HEK293 (cell line): ENCODE data around the gene CRYBB2.
A peak's percentile ranks its signal among the peaks of the same experiment; 100 is the strongest.

Experiments used
- CTCF ChIA-PET: fragments of 350-600 bp; formaldehyde crosslinking; extraction: SDS; loops from one replicate; lab custom pipeline; 2021; ENCODE audit warnings: antibody characterized with exemption; lab: Yijun Ruan, JAX
- POLR2A ChIA-PET: fragments of 300-600 bp; formaldehyde crosslinking; extraction: SDS; loops from one replicate; lab custom pipeline; 2020; ENCODE audit warnings: antibody characterized with exemption, inconsistent platforms; lab: Yijun Ruan, JAX
- H3K27ac ChIP-seq: fragments of 200-500 bp; sonication (Bioruptor generic); 2 replicates; pipeline ENCODE4 v1.5.1; 2014; ENCODE audit warnings: low read depth, low read length, control low read depth, inconsistent platforms; ENCODE audit errors: extremely low read depth
- H3K36me3 ChIP-seq, 2 experiments: fragments of 200-500 bp in 1 of 2; sonication (Bioruptor generic) in 1 of 2; 1 replicate in 1 of 2; 2 replicates in 1 of 2; pipeline ENCODE4 v1.5.1; 2014 to 2017; ENCODE audit warnings: inconsistent platforms in 2 of 2, low read length in 2 of 2; ENCODE audit not compliant: control insufficient read depth in 2 of 2, insufficient read depth in 1 of 2
- H3K4me1 ChIP-seq: fragments of 200-500 bp; sonication (Bioruptor generic); 2 replicates; pipeline ENCODE4 v1.5.1; 2014; ENCODE audit warnings: mild to moderate bottlenecking, low read length, inconsistent platforms; ENCODE audit not compliant: control insufficient read depth, insufficient read depth
- H3K4me3 ChIP-seq: 2 replicates; pipeline ENCODE4 v1.5.1; 2011; ENCODE audit warnings: low read depth, mild to moderate bottlenecking, control low read depth, low read length, moderate library complexity
- H3K9me3 ChIP-seq: fragments of 200-500 bp; sonication (Bioruptor generic); 2 replicates; pipeline ENCODE4 v1.5.1; 2014; ENCODE audit warnings: low read depth, low read length, inconsistent platforms; ENCODE audit not compliant: control insufficient read depth, insufficient read depth
- BCL11B ChIP-seq: fragments of 450-650 bp; formaldehyde crosslinking; IDR thresholded peaks from 2 replicates; pipeline ENCODE4 v1.5.1; 2016; ENCODE audit warnings: low read depth, missing biosample characterization, missing genetic modification characterization
- EGR2 ChIP-seq: fragments of 450-650 bp; formaldehyde crosslinking; IDR thresholded peaks from 2 replicates; pipeline ENCODE4 v1.5.1; 2016; ENCODE audit warnings: low read depth, missing biosample characterization, missing genetic modification characterization
- KLF17 ChIP-seq: fragments of 450-650 bp; formaldehyde crosslinking; IDR thresholded peaks from 2 replicates; pipeline ENCODE4 v1.5.1; 2016; ENCODE audit warnings: missing biosample characterization, missing genetic modification characterization
- SETDB1 ChIP-seq: IDR thresholded peaks from one replicate; pipeline ENCODE4 v1.6.1; 2017; ENCODE audit warnings: mild to moderate bottlenecking, low read length, moderate library complexity, mixed read lengths; ENCODE audit not compliant: insufficient read length
- TRIM28 ChIP-seq: IDR thresholded peaks from 2 replicates; pipeline ENCODE4 v1.6.1; 2011; ENCODE audit warnings: low read length, control low read depth, borderline replicate concordance
- YY1 ChIP-seq: fragments of 450-650 bp; formaldehyde crosslinking; IDR thresholded peaks from 2 replicates; pipeline ENCODE4 v1.5.1; 2018; ENCODE audit warnings: missing biosample characterization, missing genetic modification characterization
- YY2 ChIP-seq: fragments of 450-650 bp; formaldehyde crosslinking; IDR thresholded peaks from 2 replicates; pipeline ENCODE4 v1.5.1; 2016; ENCODE audit warnings: missing biosample characterization, missing genetic modification characterization
- ZBTB17 ChIP-seq: fragments of 450-650 bp; formaldehyde crosslinking; IDR thresholded peaks from 2 replicates; pipeline ENCODE4 v1.5.1; 2016; ENCODE audit warnings: missing biosample characterization, missing genetic modification characterization
- ZFHX2 ChIP-seq: fragments of 450-650 bp; formaldehyde crosslinking; conservative IDR thresholded peaks from 2 replicates; pipeline ENCODE4 v1.5.1; 2016; ENCODE audit warnings: missing biosample characterization, missing genetic modification characterization
- ZFP37 ChIP-seq: fragments of 450-650 bp; formaldehyde crosslinking; IDR thresholded peaks from 2 replicates; pipeline ENCODE4 v1.5.1; 2016; ENCODE audit warnings: missing biosample characterization, missing genetic modification characterization
- ZFP41 ChIP-seq: fragments of 450-650 bp; formaldehyde crosslinking; IDR thresholded peaks from 2 replicates; pipeline ENCODE4 v1.5.1; 2016; ENCODE audit warnings: missing biosample characterization, missing genetic modification characterization, borderline replicate concordance
- ZNF10 ChIP-seq: fragments of 450-650 bp; formaldehyde crosslinking; IDR thresholded peaks from 2 replicates; pipeline ENCODE4 v1.5.1; 2017; ENCODE audit warnings: missing biosample characterization, missing genetic modification characterization
- ZNF274 ChIP-seq, 2 experiments: fragments of 200-500 bp in 1 of 2; fragments of 450-650 bp in 1 of 2; sonication (Bioruptor generic) in 1 of 2; formaldehyde crosslinking in 1 of 2; IDR thresholded peaks; 2 replicates each; pipeline versions ENCODE4 v1.5.1 to v1.6.1; 2014 to 2016; ENCODE audit warnings: borderline replicate concordance in 1 of 2, inconsistent platforms in 1 of 2, low read length in 1 of 2, missing biosample characterization in 1 of 2, missing genetic modification characterization in 1 of 2
- ZNF341 ChIP-seq: fragments of 450-650 bp; formaldehyde crosslinking; IDR thresholded peaks from 2 replicates; pipeline ENCODE4; 2016; ENCODE audit warnings: low read depth, missing biosample characterization, missing genetic modification characterization
- ZNF366 ChIP-seq: fragments of 450-650 bp; formaldehyde crosslinking; conservative IDR thresholded peaks from 2 replicates; pipeline ENCODE4 v1.5.1; 2016; ENCODE audit warnings: missing biosample characterization, missing genetic modification characterization
- ZNF391 ChIP-seq: fragments of 450-650 bp; formaldehyde crosslinking; IDR thresholded peaks from 2 replicates; pipeline ENCODE4 v1.5.1; 2016; ENCODE audit warnings: low read depth, missing biosample characterization, missing genetic modification characterization, borderline replicate concordance
- ZNF488 ChIP-seq: fragments of 450-650 bp; formaldehyde crosslinking; IDR thresholded peaks from 2 replicates; pipeline ENCODE4 v1.5.1; 2016; ENCODE audit warnings: missing biosample characterization, missing genetic modification characterization
- ZNF521 ChIP-seq: fragments of 450-650 bp; formaldehyde crosslinking; IDR thresholded peaks from 2 replicates; pipeline ENCODE4 v1.5.1; 2017; ENCODE audit warnings: missing biosample characterization, mild to moderate bottlenecking, missing genetic modification characterization
- ZNF529 ChIP-seq: fragments of 450-650 bp; formaldehyde crosslinking; IDR thresholded peaks from 2 replicates; pipeline ENCODE4 v1.5.1; 2017; ENCODE audit warnings: missing genetic modification characterization, missing biosample characterization; ENCODE audit not compliant: insufficient replicate concordance
- ZNF664 ChIP-seq: fragments of 450-650 bp; formaldehyde crosslinking; IDR thresholded peaks from 2 replicates; pipeline ENCODE4 v1.5.1; 2016; ENCODE audit warnings: missing biosample characterization, missing genetic modification characterization
- ZNF837 ChIP-seq: fragments of 450-650 bp; formaldehyde crosslinking; IDR thresholded peaks from 2 replicates; pipeline ENCODE4 v1.5.1; 2016; ENCODE audit warnings: missing biosample characterization, missing genetic modification characterization
- ZSCAN4 ChIP-seq: fragments of 450-650 bp; formaldehyde crosslinking; IDR thresholded peaks from 2 replicates; pipeline ENCODE4 v1.5.1; 2017; ENCODE audit warnings: missing biosample characterization, missing genetic modification characterization
- ZXDB ChIP-seq: fragments of 450-650 bp; formaldehyde crosslinking; IDR thresholded peaks from 2 replicates; pipeline ENCODE4 v1.5.1; 2016; ENCODE audit warnings: missing biosample characterization, missing genetic modification characterization

Gene CRYBB2

DNA sequence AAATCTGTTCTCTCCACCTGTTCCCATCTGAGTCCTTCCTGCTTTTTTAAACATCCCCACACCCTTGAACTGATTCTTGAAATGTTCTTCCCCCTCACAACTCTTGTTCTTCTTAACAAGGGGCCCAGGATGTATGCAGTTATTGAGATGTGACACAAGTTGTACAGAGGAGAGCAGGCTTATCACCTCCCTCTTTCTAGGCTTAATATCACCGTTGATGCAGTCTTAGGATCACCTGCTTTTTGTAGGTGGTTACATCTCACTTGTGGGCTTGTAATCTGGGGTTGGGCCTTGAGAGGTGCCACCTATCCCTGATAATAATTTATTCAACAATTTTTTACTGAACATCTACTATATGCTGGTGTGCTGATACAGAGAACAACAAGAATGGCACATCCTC, 13.6 kb upstream of the CRYBB2 start:
- H3K4me3 ChIP-seq = no peak overlapping the region
- no peak overlapping the region for H3K27ac ChIP-seq
- ChIA-PET CTCF (no interaction called here), POLR2A (no interaction called here)
- H3K9me3 ChIP-seq = no peaks in the 10 kb centered on the region
- no peaks in the 10 kb centered on the region for H3K36me3 ChIP-seq
- TF ChIP-seq ZNF664 (tag by site-specific recombination) (0 out of 2 replicates have a peak, but pooled peaks have one; percentile 25), ZNF341 (no peak)
- H3K4me1 ChIP-seq = no peaks in the 10 kb centered on the region

DNA sequence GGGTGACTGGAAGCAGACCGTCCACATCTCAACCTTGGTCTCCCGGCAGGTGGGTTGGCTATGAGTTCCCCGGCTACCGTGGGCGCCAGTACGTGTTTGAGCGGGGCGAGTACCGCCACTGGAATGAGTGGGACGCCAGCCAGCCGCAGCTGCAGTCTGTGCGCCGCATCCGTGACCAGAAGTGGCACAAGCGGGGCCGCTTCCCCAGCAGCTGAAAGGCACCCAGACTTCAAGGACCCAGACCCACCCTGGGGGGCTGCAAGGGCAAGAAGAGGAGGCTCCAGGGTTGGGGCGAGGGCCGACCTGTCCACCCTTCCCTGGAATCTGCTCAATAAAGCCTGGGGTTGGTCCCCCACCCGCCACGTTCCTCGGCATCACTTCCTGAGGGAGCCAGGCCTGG, 12.4 kb upstream of the CRYBB2 start:
- H3K4me3 ChIP-seq = no peak overlapping the region
- H3K36me3 ChIP-seq = no peaks in the 10 kb centered on the region
- CTCF ChIA-PET = no interaction called here
- POLR2A ChIA-PET = no interaction called here
- H3K27ac ChIP-seq = no peak overlapping the region
- H3K4me1 ChIP-seq = no peaks in the 10 kb centered on the region
- TF ChIP-seq ZFP37 (no peak), BCL11B (tag by site-specific recombination) (no peak), ZFP41 (tag by site-specific recombination) (no peak), ZXDB (tag by site-specific recombination) (no peak), ZNF10 (tag by site-specific recombination) (no peak), TRIM28 (no peak), YY2 (tag by site-specific recombination) (no peak), ZNF837 (tag by site-specific recombination) (no peak), ZNF274 (IDR thresholded peaks at IDR 0.05; ENCODE audit: low read length) (no peak), ZNF274 (tag by site-specific recombination; IDR thresholded peaks at IDR 0.05; ENCODE audit: borderline replicate concordance) (no peak), KLF17 (tag by site-specific recombination) (no peak), SETDB1 (no peak)
- H3K9me3 ChIP-seq = no peaks in the 10 kb centered on the region

DNA sequence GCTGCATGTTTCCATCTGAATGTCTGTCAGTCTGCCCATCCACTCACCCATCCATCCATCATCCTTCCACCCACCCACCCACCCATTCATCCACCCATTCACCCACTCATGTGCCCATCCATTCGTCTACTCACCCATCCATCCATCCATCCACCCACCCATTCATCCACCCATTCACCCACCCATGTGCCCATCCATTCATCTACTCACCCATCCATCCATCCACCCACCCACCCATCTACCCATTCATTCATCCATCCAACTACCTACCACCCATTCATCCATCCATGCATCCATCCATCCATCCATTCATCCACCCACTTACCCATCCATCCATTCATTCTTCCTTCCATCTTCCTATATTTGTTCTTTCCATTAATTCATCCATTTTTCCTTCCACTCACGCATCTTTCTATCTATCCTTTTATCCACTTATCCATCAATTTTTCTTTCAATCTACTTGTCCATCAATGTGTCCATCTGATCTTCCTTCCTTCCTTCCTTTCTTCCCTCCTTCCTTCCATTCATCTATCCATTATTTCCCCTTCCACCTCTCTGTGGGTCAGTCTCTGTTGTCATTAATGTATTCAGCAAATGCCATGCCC, 11.8 kb upstream of the CRYBB2 start:
- Histone ChIP-seq H3K36me3 (no peaks in the 10 kb centered on the region), H3K4me3 (no peak overlapping the region), H3K9me3 (no peaks in the 10 kb centered on the region), H3K4me1 (no peaks in the 10 kb centered on the region), H3K27ac (no peak overlapping the region)
- CTCF ChIA-PET = no interaction called here
- peak; percentile 93 for TF ChIP-seq EGR2 (tag by site-specific recombination)
- TF ChIP-seq ZNF488 (tag by site-specific recombination) = no peak
- TF ChIP-seq ZNF366 = peak; percentile 93
- peak; percentile 48; the same call in 1 of the 2 replicates for TF ChIP-seq ZBTB17 (tag by site-specific recombination)
- peak; percentile 55 for TF ChIP-seq ZFHX2 (tag by site-specific recombination)
- POLR2A ChIA-PET = no interaction called here

DNA sequence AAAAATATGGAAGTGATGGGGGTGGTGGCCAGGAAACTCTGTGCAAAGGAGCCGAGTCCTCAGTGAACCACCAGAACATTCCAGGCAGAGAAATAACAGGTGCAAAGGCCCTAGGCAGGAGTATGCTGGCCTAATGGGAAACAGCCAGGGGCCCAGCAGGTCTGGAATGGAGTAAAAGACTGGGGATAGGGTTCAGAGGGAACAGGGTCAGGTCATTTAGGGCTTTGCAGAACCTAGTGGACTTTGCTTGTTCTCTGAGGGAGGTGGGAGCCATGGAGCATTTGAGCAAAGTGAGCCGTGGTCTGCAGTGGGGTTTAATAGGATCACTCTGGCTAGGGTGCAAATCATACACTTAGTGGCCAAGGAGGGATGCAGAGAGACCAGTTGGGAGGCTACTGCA, 11.1 kb upstream of the CRYBB2 start:
- Histone ChIP-seq H3K4me1 (no peaks in the 10 kb centered on the region), H3K36me3 (no peaks in the 10 kb centered on the region), H3K27ac (no peak overlapping the region), H3K4me3 (no peak overlapping the region), H3K9me3 (no peaks in the 10 kb centered on the region)
- CTCF ChIA-PET = no interaction called here
- POLR2A ChIA-PET = no interaction called here
- TF ChIP-seq ZSCAN4 (tag by site-specific recombination) = no peak
- TF ChIP-seq ZNF391 (tag by site-specific recombination) = no peak
- TF ChIP-seq YY1 = no peak
- TF ChIP-seq ZNF521 (tag by site-specific recombination) = no peak
- TF ChIP-seq ZNF529 (tag by site-specific recombination) = no peak
